ENCODE data around the gene CORO7.

The CORO7 gene

DNA sequence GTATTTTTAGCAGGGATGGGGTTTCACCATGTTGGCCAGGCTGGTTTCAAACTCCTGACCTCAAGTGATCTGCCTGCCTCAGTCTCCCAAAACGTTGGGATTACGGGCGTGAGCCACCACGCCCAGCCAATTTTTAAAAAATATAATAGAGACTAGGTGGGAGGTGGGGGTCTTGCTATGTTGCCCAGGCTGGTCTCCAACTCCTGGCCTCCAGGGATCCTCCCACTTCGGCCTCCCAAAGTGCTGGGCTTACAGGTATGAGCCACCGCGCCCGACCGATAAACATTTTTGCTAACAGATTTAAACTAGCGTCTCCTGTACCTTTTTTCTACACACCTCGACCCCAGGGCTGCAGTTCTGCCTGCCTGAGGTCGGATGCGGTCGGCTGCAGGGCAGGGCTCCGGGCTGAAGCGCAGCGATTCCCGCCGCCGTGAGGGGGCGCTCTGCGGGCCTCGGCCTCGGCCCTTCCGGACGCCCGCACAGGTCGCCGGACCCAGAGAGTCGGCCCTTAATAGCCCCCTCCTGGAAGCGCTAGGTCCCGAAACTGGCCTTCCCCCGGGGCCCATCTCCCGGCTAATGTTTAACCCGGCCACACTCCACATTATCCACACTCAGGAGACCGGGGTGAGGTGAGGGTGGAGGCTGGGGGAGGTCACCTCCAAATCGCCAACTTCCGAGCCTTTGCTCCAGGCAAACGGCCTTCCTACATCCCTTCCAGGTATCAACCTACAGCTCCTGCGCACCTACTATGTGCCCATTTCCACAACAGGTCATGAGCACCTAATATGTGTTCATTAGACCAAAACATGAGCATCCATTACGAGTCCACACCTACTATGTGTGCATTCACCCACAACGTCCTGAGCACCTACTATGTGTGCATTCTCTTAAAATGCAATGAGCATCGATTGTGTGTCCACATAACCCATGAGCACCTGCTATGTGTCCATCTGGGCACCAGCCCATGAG, 102.5 kb downstream of the CORO7 start:
- no peak overlapping the region for H3K4me3 ChIP-seq (ENCODE audit: low read length)
- H3K27ac ChIP-seq (ENCODE audit: low read length) = no peak overlapping the region
- no peaks in the 10 kb centered on the region for H3K36me3 ChIP-seq (replicated peaks; ENCODE audit: low read depth, low read length)
- H3K4me1 ChIP-seq (ENCODE audit: low read length) = peaks cover 16% of the 10 kb centered on the region
- H2AFZ ChIP-seq (ENCODE audit: low read depth, low read length) = no peak overlapping the region
- H4K20me1 ChIP-seq (ENCODE audit: insufficient read depth, low read length) = no peaks in the 10 kb centered on the region
- peaks cover 16% of the 10 kb centered on the region for H3K27me3 ChIP-seq (ENCODE audit: low read depth, low read length)
- no peak for TF ChIP-seq EZH2phosphoT487 (IDR thresholded peaks at IDR 0.05; ENCODE audit: low read depth)
- no peak for TF ChIP-seq CTCF (IDR thresholded peaks at IDR 0.05; ENCODE audit: low read depth, low read length)
- no peak overlapping the region for H3K9ac ChIP-seq (ENCODE audit: low read length)
- H3K4me2 ChIP-seq (ENCODE audit: low read length) = no peak overlapping the region
- no peaks in the 10 kb centered on the region for H3K79me2 ChIP-seq (ENCODE audit: low read length)
- H3K9me3 ChIP-seq (ENCODE audit: insufficient read depth, low read length) = no peaks in the 10 kb centered on the region

- H3K4me3 ChIP-seq (ENCODE audit: low read length) = peak overlapping the region; percentile 36
- peak; percentile 94 for TF ChIP-seq CTCF (IDR thresholded peaks at IDR 0.05; ENCODE audit: low read depth, low read length)
- TF ChIP-seq EZH2phosphoT487 (IDR thresholded peaks at IDR 0.05; ENCODE audit: low read depth) = no peak
- peaks cover 16% of the 10 kb centered on the region for H3K79me2 ChIP-seq (ENCODE audit: low read length)
- no peak overlapping the region for H3K9ac ChIP-seq (ENCODE audit: low read length)
- H3K27ac ChIP-seq (ENCODE audit: low read length) = peak overlapping the region; percentile 51; the same call in 1 of the 2 replicates
- no peaks in the 10 kb centered on the region for H3K9me3 ChIP-seq (ENCODE audit: insufficient read depth, low read length)
- H3K36me3 ChIP-seq (replicated peaks; ENCODE audit: low read depth, low read length) = peaks cover 6% of the 10 kb centered on the region
- H4K20me1 ChIP-seq (ENCODE audit: insufficient read depth, low read length) = no peaks in the 10 kb centered on the region
- peak overlapping the region; percentile 68 for H3K4me2 ChIP-seq (ENCODE audit: low read length)
- H3K27me3 ChIP-seq (ENCODE audit: low read depth, low read length) = peaks cover 8% of the 10 kb centered on the region
- peaks cover 29% of the 10 kb centered on the region for H3K4me1 ChIP-seq (ENCODE audit: low read length)
- H2AFZ ChIP-seq (ENCODE audit: low read depth, low read length) = peak overlapping the region; percentile 87
Observed at GRCh38 chr16:4309833-4310266, 106.5 kb downstream of the CORO7 start.

GRCh38 chr16:4309102-4309832, 107.1 kb downstream of the CORO7 start:
- peaks cover 29% of the 10 kb centered on the region for H3K4me1 ChIP-seq (ENCODE audit: low read length)
- H3K36me3 ChIP-seq (replicated peaks; ENCODE audit: low read depth, low read length) = peaks cover 6% of the 10 kb centered on the region
- peak overlapping the region; percentile 87 for H2AFZ ChIP-seq (ENCODE audit: low read depth, low read length)
- H4K20me1 ChIP-seq (ENCODE audit: insufficient read depth, low read length) = no peaks in the 10 kb centered on the region
- H3K27me3 ChIP-seq (ENCODE audit: low read depth, low read length) = peaks cover 2% of the 10 kb centered on the region
- H3K4me2 ChIP-seq (ENCODE audit: low read length) = peak overlapping the region; percentile 68
- no peaks in the 10 kb centered on the region for H3K9me3 ChIP-seq (ENCODE audit: insufficient read depth, low read length)
- peaks cover 19% of the 10 kb centered on the region for H3K79me2 ChIP-seq (ENCODE audit: low read length)
- H3K9ac ChIP-seq (ENCODE audit: low read length) = no peak overlapping the region
- peak overlapping the region; percentile 51 for H3K27ac ChIP-seq (ENCODE audit: low read length)
- peak overlapping the region; percentile 36 for H3K4me3 ChIP-seq (ENCODE audit: low read length)
- TF ChIP-seq CTCF (IDR thresholded peaks at IDR 0.05; ENCODE audit: low read depth, low read length) (no peak), EZH2phosphoT487 (IDR thresholded peaks at IDR 0.05; ENCODE audit: low read depth) (no peak)

All from OCI-LY3 (cell line).